HL-60 (cell line): ENCODE measurements around the gene AKAP12.
"Not testable (repeated sequence)": the region's sequence is repeated elsewhere in the genome, so short reads cannot be mapped to it uniquely, and the experiment has no call there.

Experiments
- DNase-seq, 2 experiments: peaks; one replicate each; pipeline ENCODE4 v3.0.0-alpha.2; 2010 to 2020; ENCODE audit warnings: low read depth in 1 of 2, low spot score in 1 of 2
- H3K27ac ChIP-seq: fragments of 250-450 bp; sonication (Bioruptor Pico); replicated peaks from 2 replicates; pipeline ENCODE4 v1.5.1; 2020; ENCODE audit warnings: mild to moderate bottlenecking, moderate library complexity
- H3K27me3 ChIP-seq: fragments of 250-450 bp; sonication (Bioruptor Pico); 2 replicates; pipeline ENCODE4 v1.5.1; 2021; ENCODE audit warnings: mild to moderate bottlenecking, moderate library complexity; ENCODE audit not compliant: insufficient read depth, poor library complexity, severe bottlenecking
- H3K4me3 ChIP-seq: replicated peaks from 2 replicates; pipeline ENCODE4 v1.5.1; 2011; ENCODE audit warnings: mild to moderate bottlenecking, control low read depth, low read length; ENCODE audit not compliant: insufficient read depth
- CTCF ChIP-seq: IDR thresholded peaks from one replicate; pipeline ENCODE4 v1.5.1; 2011; ENCODE audit warnings: low read length, control low read depth, inconsistent platforms; ENCODE audit not compliant: insufficient read depth
- GABPA ChIP-seq: IDR thresholded peaks from 2 replicates; pipeline ENCODE4 v1.6.1; 2012; ENCODE audit warnings: low read depth
- POLR2AphosphoS5 ChIP-seq: IDR thresholded peaks from 2 replicates; pipeline ENCODE4 v1.6.1; 2012; ENCODE audit warnings: low read depth
- REST ChIP-seq: IDR thresholded peaks from 2 replicates; pipeline ENCODE4 v1.6.1; 2012; ENCODE audit warnings: low read depth; ENCODE audit not compliant: insufficient replicate concordance
- SPI1 ChIP-seq: IDR thresholded peaks from 2 replicates; pipeline ENCODE4 v1.6.1; 2012; ENCODE audit warnings: low read depth, mild to moderate bottlenecking, borderline replicate concordance

The AKAP12 gene

GRCh38 chr6:151352410-151353396, 112.9 kb downstream of the AKAP12 start:
- Histone ChIP-seq H3K27ac (no peak overlapping the region), H3K27me3 (peaks cover 16% of the 10 kb centered on the region), H3K4me3 (no peak overlapping the region)
- no peak for DNase-seq
- no peak for TF ChIP-seq POLR2AphosphoS5
- TF ChIP-seq CTCF = no peak
- TF ChIP-seq REST = no peak
- no peak for TF ChIP-seq GABPA
- TF ChIP-seq SPI1 = no peak

- no peak overlapping the region for H3K4me3 ChIP-seq
- H3K27ac ChIP-seq = no peak overlapping the region
- TF ChIP-seq CTCF = no peak
- DNase-seq = no peak
- H3K27me3 ChIP-seq = peaks cover 16% of the 10 kb centered on the region
These were observed 114.0 kb downstream of the AKAP12 start for GRCh38 chr6:151353795-151354194.

- DNase-seq, H3K27ac ChIP-seq, H3K27me3 ChIP-seq, H3K4me3 ChIP-seq: not testable (repeated sequence)
These were observed 117.2 kb downstream of the AKAP12 start for GRCh38 chr6:151356983-151357382.

GRCh38 chr6:151357758-151358436, 118.1 kb downstream of the AKAP12 start:
- H3K27ac ChIP-seq = no peak overlapping the region
- no peak for DNase-seq
- no peak overlapping the region for H3K4me3 ChIP-seq
- TF ChIP-seq POLR2AphosphoS5 = no peak
- TF ChIP-seq SPI1 = no peak
- no peak for TF ChIP-seq REST
- TF ChIP-seq CTCF = no peak
- no peak for TF ChIP-seq GABPA
- no peaks in the 10 kb centered on the region for H3K27me3 ChIP-seq
